Activated naive CD4-positive, alpha-beta T cell treated with anti-CD3 and anti-CD28 coated beads for 36 hours (primary cell): ENCODE data around the gene POLD2. TPM values are rescaled to one million over a fixed set of nuclear protein-coding genes. Genes with fewer than 3 reads are reported as not detected.

Experiments
- CTCF ChIA-PET: fragments of 350-600 bp; sonication (Branson Sonifier 250); formaldehyde crosslinking; loops from one replicate; lab custom pipeline; 2021; ENCODE audit warnings: antibody characterized with exemption; lab: Charles Lee
- DNase-seq: peaks from one replicate; pipeline ENCODE4 v3.0.0-alpha.2; 2020
- H3K27ac Mint-ChIP-seq: one replicate; pipeline ENCODE4 v1.8.0; 2021; ENCODE audit warnings: mild to moderate bottlenecking, mixed read lengths
- H3K27me3 Mint-ChIP-seq: one replicate; pipeline ENCODE4 v1.8.0; 2021; ENCODE audit warnings: low read depth, mixed read lengths
- H3K36me3 Mint-ChIP-seq: one replicate; pipeline ENCODE4 v1.8.0; 2021; ENCODE audit warnings: low read depth, mixed read lengths
- H3K4me1 Mint-ChIP-seq: one replicate; pipeline ENCODE4 v1.8.0; 2021; ENCODE audit warnings: low read depth, mixed read lengths
- H3K4me3 Mint-ChIP-seq: one replicate; pipeline ENCODE4 v1.8.0; 2021; ENCODE audit warnings: mild to moderate bottlenecking, moderate library complexity, mixed read lengths
- H3K9me3 Mint-ChIP-seq: one replicate; pipeline ENCODE4 v1.8.0; 2021; ENCODE audit warnings: mixed read lengths
- intact Hi-C: fragments of 100-400 bp; cut with micrococcal nuclease; formaldehyde crosslinking; loops from one replicate; pipeline ENCODE4 v1.15.1; 2023
- total RNA-seq, 2 experiments: library from RNA; stranded (reverse); gene quantifications; one replicate each; pipeline ENCODE4 v1.2.3, GENCODE V29; 2021

The POLD2 gene
- total RNA-seq, 2 experiments from 2014 or later: 261 to 270 TPM

- H3K9me3 Mint-ChIP-seq: no peaks in the 10 kb centered on the region
- peaks cover 21% of the 10 kb centered on the region for H3K4me1 Mint-ChIP-seq
- intact Hi-C loops: no loop called here
- H3K36me3 Mint-ChIP-seq: peaks cover 37% of the 10 kb centered on the region
- DNase-seq: no peak
- H3K27ac Mint-ChIP-seq: no peak overlapping the region
- no peaks in the 10 kb centered on the region for H3K27me3 Mint-ChIP-seq
- H3K4me3 Mint-ChIP-seq: no peak overlapping the region
- CTCF ChIA-PET: no interaction called here
Observed at GRCh38 chr7:44075296-44076075, 47.9 kb downstream of the POLD2 start.

GRCh38 chr7:44074349-44074695, 49.0 kb downstream of the POLD2 start:
- no peak overlapping the region for H3K4me3 Mint-ChIP-seq
- no peak overlapping the region for H3K27ac Mint-ChIP-seq

GRCh38 chr7:44073664-44074348, 49.5 kb downstream of the POLD2 start:
- Mint-ChIP-seq H3K9me3 (no peaks in the 10 kb centered on the region), H3K27ac (peak overlapping the region; percentile 13), H3K4me3 (no peak overlapping the region), H3K4me1 (peaks cover 11% of the 10 kb centered on the region), H3K36me3 (peaks cover 32% of the 10 kb centered on the region), H3K27me3 (no peaks in the 10 kb centered on the region)
- CTCF ChIA-PET: no interaction called here
- peak; percentile 49 for DNase-seq
- intact Hi-C loops: no loop called here

More at GRCh38 chr7:44074349-44074695, 49.0 kb downstream of the POLD2 start:
- intact Hi-C loops: no loop called here
- CTCF ChIA-PET: no interaction called here
- peaks cover 32% of the 10 kb centered on the region for H3K36me3 Mint-ChIP-seq
- H3K27me3 Mint-ChIP-seq: no peaks in the 10 kb centered on the region
- no peak for DNase-seq
- no peaks in the 10 kb centered on the region for H3K9me3 Mint-ChIP-seq
- peaks cover 11% of the 10 kb centered on the region for H3K4me1 Mint-ChIP-seq

GRCh38 chr7:44072364-44073231, 50.8 kb downstream of the POLD2 start:
- peak; percentile 51 for DNase-seq
- intact Hi-C loops: no loop called here

GRCh38 chr7:44071726-44072363, 51.5 kb downstream of the POLD2 start:
- no peak for DNase-seq
- Mint-ChIP-seq H3K4me3 (no peak overlapping the region), H3K27me3 (no peaks in the 10 kb centered on the region), H3K27ac (no peak overlapping the region), H3K9me3 (no peaks in the 10 kb centered on the region), H3K36me3 (peaks cover 20% of the 10 kb centered on the region), H3K4me1 (peaks cover 7% of the 10 kb centered on the region)
- intact Hi-C loops: no loop called here
- CTCF ChIA-PET: interaction anchor here (0.9 kb wide), 1 partner anchor 10 kb away, joined by 3 read pairs; no protein-coding TSS in a partner anchor

More at GRCh38 chr7:44072364-44073231, 50.8 kb downstream of the POLD2 start:
- H3K4me3 Mint-ChIP-seq: no peak overlapping the region
- peaks cover 22% of the 10 kb centered on the region for H3K36me3 Mint-ChIP-seq
- H3K27ac Mint-ChIP-seq: peak overlapping the region; percentile 36
- H3K27me3 Mint-ChIP-seq: no peaks in the 10 kb centered on the region
- no peaks in the 10 kb centered on the region for H3K9me3 Mint-ChIP-seq
- CTCF ChIA-PET: interaction anchor here (0.9 kb wide), 1 partner anchor 9 kb away, joined by 3 read pairs; no protein-coding TSS in a partner anchor
- H3K4me1 Mint-ChIP-seq: peaks cover 5% of the 10 kb centered on the region

- Mint-ChIP-seq H3K27me3 (no peaks in the 10 kb centered on the region), H3K9me3 (no peaks in the 10 kb centered on the region), H3K4me1 (peaks cover 24% of the 10 kb centered on the region), H3K27ac (no peak overlapping the region), H3K36me3 (peaks cover 8% of the 10 kb centered on the region), H3K4me3 (no peak overlapping the region)
- CTCF ChIA-PET: interaction anchor here (1.1 kb wide), 1 partner anchor 10 kb away, joined by 3 read pairs; no protein-coding TSS in a partner anchor
- intact Hi-C loops: no loop called here
- DNase-seq: no peak
Observed at GRCh38 chr7:44068054-44068453, 55.3 kb downstream of the POLD2 start.

GRCh38 chr7:44067064-44067951, 56.0 kb downstream of the POLD2 start:
- intact Hi-C loops: no loop called here
- Mint-ChIP-seq H3K27me3 (no peaks in the 10 kb centered on the region), H3K4me1 (peaks cover 22% of the 10 kb centered on the region), H3K9me3 (no peaks in the 10 kb centered on the region), H3K4me3 (no peak overlapping the region), H3K36me3 (peaks cover 5% of the 10 kb centered on the region), H3K27ac (no peak overlapping the region)
- CTCF ChIA-PET: interaction anchor here (1.1 to 1.5 kb wide), 2 partner anchors 11 to 13 kb away, joined by 3 to 4 read pairs; no protein-coding TSS in a partner anchor
- no peak for DNase-seq

GRCh38 chr7:44066494-44067063, 56.8 kb downstream of the POLD2 start:
- no peak overlapping the region for H3K27ac Mint-ChIP-seq
- no peak overlapping the region for H3K4me3 Mint-ChIP-seq
- peaks cover 3% of the 10 kb centered on the region for H3K36me3 Mint-ChIP-seq
- intact Hi-C loops: no loop called here
- CTCF ChIA-PET: interaction anchor here (1.4 to 1.5 kb wide), 2 partner anchors 12 to 16 kb away, joined by 4 read pairs; no protein-coding TSS in a partner anchor
- no peak for DNase-seq
- H3K27me3 Mint-ChIP-seq: no peaks in the 10 kb centered on the region
- no peaks in the 10 kb centered on the region for H3K9me3 Mint-ChIP-seq
- H3K4me1 Mint-ChIP-seq: peaks cover 22% of the 10 kb centered on the region

GRCh38 chr7:44066111-44066460, 57.3 kb downstream of the POLD2 start:
- H3K27me3 Mint-ChIP-seq: no peaks in the 10 kb centered on the region
- H3K4me3 Mint-ChIP-seq: no peak overlapping the region
- DNase-seq: no peak
- H3K9me3 Mint-ChIP-seq: no peaks in the 10 kb centered on the region
- H3K4me1 Mint-ChIP-seq: peaks cover 22% of the 10 kb centered on the region
- peaks cover 5% of the 10 kb centered on the region for H3K36me3 Mint-ChIP-seq
- CTCF ChIA-PET: interaction anchor here (1.4 to 1.5 kb wide), 2 partner anchors 11 to 15 kb away, joined by 4 read pairs; no protein-coding TSS in a partner anchor
- intact Hi-C loops: no loop called here
- no peak overlapping the region for H3K27ac Mint-ChIP-seq

GRCh38 chr7:44065431-44066110, 57.8 kb downstream of the POLD2 start, which contains the start of gene PGAM2:
PGAM2 (minus strand) TSS chr7:44065567; CDS start chr7:44065529, 38 bp downstream.
- Mint-ChIP-seq H3K36me3 (peaks cover 5% of the 10 kb centered on the region), H3K27me3 (no peaks in the 10 kb centered on the region), H3K9me3 (no peaks in the 10 kb centered on the region), H3K27ac (no peak within 1 kb of the TSS), H3K4me3 (no peak within 1 kb of the TSS), H3K4me1 (peaks cover 22% of the 10 kb centered on the region)
- CTCF ChIA-PET: interaction anchor here (1.1 to 1.4 kb wide), 2 partner anchors 15 to 18 kb away, joined by 4 read pairs; no protein-coding TSS in a partner anchor
- no peak for DNase-seq
- intact Hi-C loops: no loop called here
